SH-SY5Y (cell line): ENCODE data around the gene METTL18.

Source experiments
- GATA2 ChIP-seq: IDR thresholded peaks from 2 replicates; pipeline ENCODE4 v1.6.1; 2011; ENCODE audit warnings: mild to moderate bottlenecking, low read depth, low read length
- GATA3 ChIP-seq: IDR thresholded peaks from 2 replicates; pipeline ENCODE4 v1.6.1; 2011; ENCODE audit warnings: low read depth, mild to moderate bottlenecking, low read length, moderate library complexity

GRCh38 chr1:169835647-169836046 is 40.9 kb upstream of the METTL18 start:
- TF ChIP-seq GATA2 (no peak), GATA3 (no peak)
